ENCODE data around the gene HYAL4.
"Not testable (repeated sequence)": the region's sequence is repeated elsewhere in the genome, so short reads cannot be mapped to it uniquely, and the experiment has no call there.

Gene HYAL4, protein sequence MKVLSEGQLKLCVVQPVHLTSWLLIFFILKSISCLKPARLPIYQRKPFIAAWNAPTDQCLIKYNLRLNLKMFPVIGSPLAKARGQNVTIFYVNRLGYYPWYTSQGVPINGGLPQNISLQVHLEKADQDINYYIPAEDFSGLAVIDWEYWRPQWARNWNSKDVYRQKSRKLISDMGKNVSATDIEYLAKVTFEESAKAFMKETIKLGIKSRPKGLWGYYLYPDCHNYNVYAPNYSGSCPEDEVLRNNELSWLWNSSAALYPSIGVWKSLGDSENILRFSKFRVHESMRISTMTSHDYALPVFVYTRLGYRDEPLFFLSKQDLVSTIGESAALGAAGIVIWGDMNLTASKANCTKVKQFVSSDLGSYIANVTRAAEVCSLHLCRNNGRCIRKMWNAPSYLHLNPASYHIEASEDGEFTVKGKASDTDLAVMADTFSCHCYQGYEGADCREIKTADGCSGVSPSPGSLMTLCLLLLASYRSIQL

DNA sequence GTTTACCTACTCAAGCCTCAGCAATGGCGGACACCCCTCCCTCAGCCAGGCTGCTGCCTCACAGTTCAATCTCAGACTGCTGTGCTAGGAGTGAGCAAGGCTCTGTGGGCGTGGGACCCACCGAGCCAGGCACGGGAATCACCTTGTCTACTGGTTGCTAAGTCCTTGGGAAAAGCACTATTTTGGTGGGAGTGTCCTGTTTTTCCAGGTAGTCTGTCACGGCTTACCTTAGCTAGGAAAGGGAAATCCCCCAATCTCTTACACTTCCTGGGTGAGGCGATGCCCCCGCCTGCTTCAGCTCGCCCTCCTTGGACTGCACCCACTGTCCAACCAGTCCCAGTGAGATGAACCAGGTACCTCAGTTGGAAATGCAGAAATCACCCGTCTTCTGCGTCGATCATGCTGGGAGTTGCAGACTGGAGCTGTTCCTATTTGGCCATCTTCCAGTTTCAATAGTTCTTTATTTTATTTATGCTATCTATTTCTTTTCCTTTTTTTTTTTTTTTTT, at the start of gene HYAL4:
Gene HYAL4 (plus strand): TSS at position 458 of the 508 bp plus-strand sequence. CDS start 23,105 bp downstream, outside the sequence.
- DNase-seq, result no peak

DNA sequence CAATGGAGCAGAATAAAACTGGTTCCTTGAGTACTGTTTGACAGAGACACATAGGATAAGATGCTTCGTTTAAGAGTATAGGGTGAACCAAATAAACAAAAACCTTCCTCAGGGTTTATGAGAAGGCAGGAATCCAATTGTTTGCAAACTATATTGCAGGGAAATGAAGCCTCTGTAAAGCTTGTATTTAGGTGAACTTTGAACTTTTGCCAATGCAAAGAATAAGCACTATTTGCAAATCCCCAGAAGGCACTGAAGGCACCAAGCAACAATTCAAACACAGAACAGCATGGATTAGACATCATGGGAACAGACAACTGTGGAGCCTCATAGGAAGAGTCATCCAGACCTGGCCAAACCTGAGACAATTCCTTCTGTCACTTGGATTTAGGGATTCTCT, 49.1 kb upstream of the HYAL4 start:
- no peak for DNase-seq

DNA sequence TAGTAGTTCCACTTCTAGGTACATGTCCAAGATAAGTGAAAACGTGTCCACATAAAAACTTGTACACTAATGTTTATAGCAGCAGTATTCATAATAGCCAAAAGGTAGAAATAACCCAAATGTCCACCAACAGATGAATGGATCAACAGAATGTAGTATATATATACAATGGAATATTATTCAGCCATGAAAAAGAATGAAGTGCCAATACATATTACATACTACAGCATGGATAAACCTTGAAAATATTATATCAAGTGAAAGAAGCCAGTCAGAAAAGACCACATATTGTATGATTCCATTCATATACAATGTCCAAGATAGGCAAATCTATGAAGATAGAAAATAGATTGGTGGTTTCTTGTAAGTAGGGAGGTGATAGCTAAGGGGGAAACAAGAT, 48.4 kb upstream of the HYAL4 start:
- DNase-seq, result no peak

DNA sequence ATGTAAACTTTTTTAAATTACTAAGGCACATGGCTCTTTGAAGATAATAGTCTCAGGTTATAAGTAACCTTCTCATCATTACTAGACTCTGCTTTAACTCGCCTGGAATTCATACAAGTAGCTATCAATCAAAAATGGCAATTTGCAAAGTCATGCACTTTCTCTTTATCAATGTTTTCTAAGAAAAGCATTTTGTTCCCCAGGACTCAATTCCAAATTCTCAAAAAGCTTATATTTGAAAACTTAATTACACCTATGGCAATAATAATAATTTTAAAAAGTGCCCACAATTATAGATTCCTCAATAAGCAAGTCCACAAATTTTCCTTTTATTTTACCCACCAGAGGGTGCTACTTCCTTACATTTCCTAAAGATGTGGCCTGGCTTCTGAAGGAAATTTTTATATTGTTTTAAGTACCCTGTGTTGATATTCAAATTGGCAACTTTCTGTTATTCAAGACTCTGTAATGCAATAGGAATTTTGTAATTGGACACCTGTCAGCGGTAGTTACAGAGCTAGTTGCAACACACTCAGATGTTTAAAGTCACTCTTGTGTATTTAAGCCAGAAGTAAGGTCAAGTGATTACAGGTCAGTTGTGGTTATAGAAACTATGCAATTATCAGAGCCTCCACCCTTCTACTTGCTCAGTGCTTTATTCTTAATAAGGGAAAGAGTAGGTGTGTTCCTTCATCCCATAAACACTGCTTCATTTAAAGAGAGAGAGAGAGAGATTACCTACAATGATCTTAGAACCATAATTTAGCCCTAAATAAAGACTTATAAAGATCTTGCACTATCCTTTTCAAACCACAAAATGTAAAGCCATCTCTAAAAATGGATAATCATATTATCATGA, 47.1 kb upstream of the HYAL4 start:
- peak; percentile 52 to 69 (median 68) for DNase-seq

- DNase-seq, result no peak
These were observed 46.3 kb upstream of the HYAL4 start for GRCh38 chr7:123798532-123799188.

DNA sequence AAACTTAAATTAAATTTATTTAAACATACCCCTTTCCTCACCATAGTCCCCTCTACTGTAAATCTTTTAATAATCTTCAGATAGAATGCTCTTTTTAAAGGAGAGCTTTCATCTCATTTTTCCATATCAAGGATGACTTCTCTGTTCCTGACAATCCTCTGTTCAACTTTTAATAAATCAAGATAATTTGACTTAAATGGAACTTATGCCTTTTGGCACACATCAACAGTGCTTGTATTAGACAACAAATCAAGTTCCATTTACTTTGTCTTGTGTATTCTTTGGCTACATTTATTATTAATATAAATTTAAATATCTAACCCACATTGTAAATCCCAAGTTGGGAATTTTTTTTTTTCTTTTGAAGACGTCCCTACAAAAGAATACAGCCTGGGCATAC, 42.7 kb upstream of the HYAL4 start:
- no peak for DNase-seq

GRCh38 chr7:123805287-123805686, 39.7 kb upstream of the HYAL4 start:
- DNase-seq, result no peak

DNA sequence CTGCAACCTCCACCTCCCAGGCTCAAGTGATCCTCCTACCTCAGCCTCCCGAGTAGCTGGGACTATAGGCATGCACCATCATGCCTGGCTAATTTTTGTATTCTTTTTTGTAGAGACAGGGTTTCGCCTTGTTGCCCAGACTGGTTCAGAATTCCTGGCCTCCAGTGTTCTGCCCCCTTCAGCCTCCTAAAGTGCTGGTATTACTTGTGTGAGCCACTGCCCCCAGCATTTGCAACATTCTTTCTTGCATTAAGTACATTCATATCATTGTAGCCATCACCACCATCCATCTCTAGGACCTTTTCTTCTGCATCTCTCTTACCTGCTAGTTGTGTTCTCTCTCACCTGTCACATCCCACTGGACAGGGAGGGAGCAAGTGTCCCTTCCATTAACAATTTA, 35.5 kb upstream of the HYAL4 start:
- DNase-seq, result no peak

DNA sequence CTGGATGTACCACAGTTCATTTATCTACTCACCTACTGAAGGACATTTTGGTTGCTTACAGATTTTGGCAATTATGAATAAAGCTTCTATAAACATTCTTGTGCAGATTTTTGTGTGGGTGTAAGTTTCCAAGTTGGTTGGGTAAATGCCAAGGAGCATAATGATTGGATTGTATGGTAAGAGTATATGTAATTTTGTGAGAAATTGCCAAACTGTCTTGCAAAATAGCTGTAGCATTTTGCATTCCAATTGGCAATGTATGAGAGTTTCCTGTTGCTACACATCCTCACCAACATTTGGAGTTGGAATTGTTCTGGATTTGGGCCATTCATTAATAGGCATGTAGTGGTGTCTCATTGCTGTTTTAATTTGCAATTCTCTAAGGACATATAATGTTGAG, 33.9 kb upstream of the HYAL4 start:
- no peak for DNase-seq

DNA sequence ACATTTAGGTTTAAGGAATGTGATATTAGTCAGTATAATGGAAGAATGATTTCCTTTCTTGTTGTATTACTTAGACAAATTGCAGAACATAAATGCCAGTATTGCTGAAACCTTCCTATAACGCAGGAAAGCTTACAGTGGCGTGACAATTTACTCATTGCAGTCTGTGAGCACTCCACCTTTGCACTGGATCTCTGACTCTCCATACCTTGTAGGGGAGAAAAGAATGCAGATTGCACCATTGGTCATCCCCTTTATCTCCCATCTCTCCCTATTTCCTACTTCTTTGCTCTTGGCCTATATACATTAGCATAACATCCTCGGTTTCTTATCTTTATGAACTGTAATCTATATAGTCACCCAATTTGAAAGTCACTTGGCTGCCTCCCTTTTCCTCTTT, 28.1 kb upstream of the HYAL4 start:
- no peak for DNase-seq

GRCh38 chr7:123819001-123819400, 26.0 kb upstream of the HYAL4 start:
- no peak for DNase-seq

- DNase-seq, result not testable (repeated sequence)
These were observed 25.2 kb upstream of the HYAL4 start for GRCh38 chr7:123819795-123820194.

DNA sequence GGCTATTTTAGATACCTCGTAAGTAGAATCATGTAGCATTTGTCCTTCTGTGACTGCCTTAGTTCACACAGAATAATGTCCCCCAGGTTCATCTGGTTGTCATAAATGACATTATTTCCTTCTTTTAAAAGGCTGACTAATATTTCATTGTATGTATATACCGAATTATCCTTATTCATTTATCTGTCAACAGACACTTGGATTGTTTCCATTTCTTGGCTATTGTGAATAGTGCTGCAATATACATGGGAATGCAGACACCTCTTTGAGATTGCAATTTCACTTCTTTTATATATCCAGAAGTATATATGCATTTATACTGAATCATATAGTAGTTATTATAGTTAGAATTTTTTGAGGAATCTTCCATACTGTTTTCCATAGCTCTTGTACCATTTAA, 24.1 kb upstream of the HYAL4 start:
- no peak for DNase-seq

- DNase-seq, result no peak
These were observed 23.6 kb upstream of the HYAL4 start for GRCh38 chr7:123821320-123821719.

- peak; percentile 3 to 25 (median 19) for DNase-seq
These were observed 20.8 kb upstream of the HYAL4 start for GRCh38 chr7:123823898-123824753.

- no peak for DNase-seq
These were observed 20.3 kb upstream of the HYAL4 start for GRCh38 chr7:123824754-123825067.

DNA sequence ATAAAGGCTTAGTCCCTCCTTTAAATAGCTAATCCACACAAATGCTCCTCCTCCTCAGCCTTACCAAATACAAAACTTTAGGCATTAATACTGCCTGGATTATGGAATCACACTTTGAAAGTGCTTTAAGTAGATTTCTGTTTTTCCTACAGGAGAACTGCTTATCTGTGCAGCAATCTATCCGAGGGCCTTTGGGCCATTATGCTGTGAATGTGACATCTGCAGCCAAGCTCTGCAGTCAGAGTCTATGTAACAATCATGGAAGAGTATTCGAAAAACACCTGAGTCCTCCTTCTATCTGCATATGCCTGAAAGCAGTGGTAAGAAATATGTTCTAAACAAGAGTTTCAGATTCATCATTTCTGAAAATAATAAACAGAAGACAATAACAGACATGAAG, 16.2 kb upstream of the HYAL4 start:
- DNase-seq, result no peak

DNA sequence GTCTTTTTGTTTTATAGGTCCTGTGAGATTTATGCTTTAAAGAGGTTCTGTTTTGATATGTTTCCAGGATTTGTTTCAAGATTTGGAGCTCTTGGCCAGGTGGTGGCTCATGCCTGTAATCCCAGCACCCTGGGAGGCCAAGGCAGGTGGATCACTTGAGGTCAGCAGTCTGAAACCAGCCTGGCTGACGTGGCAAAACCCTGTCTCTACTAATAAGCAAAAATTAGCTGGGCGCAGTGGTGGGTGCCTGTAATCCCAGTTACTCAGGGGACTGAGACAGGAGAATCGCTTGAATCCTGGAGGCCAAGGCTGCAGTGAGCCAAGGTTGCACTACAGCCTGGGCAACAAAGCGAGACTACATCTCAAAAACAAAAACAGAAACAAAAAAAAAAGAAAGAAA, 8.3 kb upstream of the HYAL4 start:
- no peak for DNase-seq

DNA sequence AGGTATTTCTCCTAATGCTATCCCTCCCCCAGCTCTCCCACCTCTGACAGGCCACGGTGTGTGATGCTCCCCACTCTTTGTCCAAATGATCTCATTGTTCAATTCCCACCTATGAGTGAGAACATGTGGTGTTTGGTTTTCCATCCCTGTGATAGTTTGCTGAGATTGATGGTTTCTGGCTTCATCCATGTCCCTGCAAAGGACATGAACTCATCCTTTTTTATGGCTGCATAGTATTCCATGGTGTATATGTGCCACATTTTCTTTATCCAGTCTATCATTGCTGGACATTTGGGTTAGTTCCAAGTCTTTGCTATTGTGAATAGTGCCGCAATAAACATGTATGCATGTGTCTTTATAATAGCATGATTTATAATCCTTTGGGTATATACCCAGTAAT, 5.9 kb upstream of the HYAL4 start:
- DNase-seq, result not testable (repeated sequence)

GRCh38 chr7:123844142-123844541, 827 bp upstream of the HYAL4 start:
- DNase-seq, result not testable (repeated sequence)

- DNase-seq, result no peak
These were observed 851 bp downstream of the HYAL4 start for GRCh38 chr7:123845823-123846216.

DNA sequence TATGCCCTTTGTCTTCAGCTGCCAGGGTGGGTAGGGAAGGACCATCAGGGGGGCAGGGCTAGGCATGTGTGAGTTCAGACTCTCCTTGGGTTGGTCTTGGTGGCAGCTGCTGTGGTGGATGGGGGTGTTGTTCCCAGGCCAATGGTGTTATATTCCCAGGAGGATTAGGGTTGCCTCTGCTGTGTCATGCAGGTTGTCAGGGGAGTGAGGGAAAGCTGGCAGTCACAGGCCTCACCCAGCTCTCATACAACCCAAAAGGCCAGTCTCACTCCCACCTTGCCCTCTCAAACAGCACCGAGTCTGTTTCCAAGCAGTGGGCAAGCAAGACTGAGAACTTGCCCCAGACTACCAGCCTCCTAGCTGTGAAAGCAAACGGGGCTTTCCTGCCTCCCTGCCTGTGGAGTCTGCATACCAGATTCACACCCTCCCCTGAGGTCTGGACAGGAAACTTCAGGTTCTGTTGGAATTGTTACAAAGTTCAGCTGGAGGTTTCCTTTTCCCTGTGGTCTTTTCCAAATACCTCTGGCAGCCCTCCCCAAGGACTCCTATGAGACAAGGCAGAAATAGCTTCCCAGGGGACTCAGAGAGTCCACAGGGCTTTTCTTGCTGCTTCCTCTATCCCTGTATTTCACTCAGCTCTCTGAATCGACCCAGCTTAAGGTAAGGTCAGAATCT, 1.4 kb downstream of the HYAL4 start:
- DNase-seq, result no peak
